ENCODE results near the gene BCAR1. TPM values are rescaled to one million over a fixed set of nuclear protein-coding genes. Genes with fewer than 3 reads are reported as not detected.

BCAR1 gene
- total RNA-seq, 1 experiment from 2014 or later: 95.6 TPM

DNA sequence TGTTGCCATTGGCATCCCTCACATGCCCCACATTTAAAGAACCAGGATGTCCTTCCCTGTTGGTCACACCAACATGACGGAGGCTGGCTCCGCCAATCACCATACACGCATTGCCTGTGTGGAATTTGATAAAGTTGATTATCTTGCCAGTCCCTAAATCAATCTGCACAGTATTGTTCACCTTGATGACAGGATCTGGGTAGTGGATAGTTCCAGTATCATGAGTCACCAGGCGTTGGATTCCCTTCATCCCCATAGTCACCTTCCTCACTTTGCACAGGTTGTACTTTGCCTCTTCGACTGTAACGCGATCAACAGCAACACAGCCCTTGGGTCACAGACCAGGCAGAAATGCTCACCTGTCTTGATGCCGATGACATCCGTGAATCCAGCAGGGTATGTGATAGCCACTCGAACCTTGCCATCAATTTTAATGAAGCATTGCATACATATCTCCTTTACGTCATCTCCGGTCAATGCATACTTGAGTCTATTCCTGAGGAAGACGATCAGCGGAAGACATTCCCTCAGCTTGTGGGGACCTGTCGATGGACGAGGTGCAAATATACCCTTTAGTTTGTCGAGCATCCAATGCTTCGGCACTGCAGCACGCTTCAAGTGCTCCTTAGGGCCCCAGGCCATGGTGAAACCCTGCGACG lies 58.7 kb downstream of the BCAR1 start (continued):
- TF ChIP-seq SMAD3 (CRISPR knock-in tag; IDR thresholded peaks at IDR 0.05; ENCODE audit: borderline replicate concordance) (no peak), NR1H2 (CRISPR knock-in tag; IDR thresholded peaks at IDR 0.05) (no peak), RELA (CRISPR knock-in tag; IDR thresholded peaks at IDR 0.05; ENCODE audit: borderline replicate concordance) (no peak), OVOL2 (CRISPR knock-in tag; IDR thresholded peaks at IDR 0.05; ENCODE audit: borderline replicate concordance) (no peak)
- TF ChIP-seq, protein P1, sequence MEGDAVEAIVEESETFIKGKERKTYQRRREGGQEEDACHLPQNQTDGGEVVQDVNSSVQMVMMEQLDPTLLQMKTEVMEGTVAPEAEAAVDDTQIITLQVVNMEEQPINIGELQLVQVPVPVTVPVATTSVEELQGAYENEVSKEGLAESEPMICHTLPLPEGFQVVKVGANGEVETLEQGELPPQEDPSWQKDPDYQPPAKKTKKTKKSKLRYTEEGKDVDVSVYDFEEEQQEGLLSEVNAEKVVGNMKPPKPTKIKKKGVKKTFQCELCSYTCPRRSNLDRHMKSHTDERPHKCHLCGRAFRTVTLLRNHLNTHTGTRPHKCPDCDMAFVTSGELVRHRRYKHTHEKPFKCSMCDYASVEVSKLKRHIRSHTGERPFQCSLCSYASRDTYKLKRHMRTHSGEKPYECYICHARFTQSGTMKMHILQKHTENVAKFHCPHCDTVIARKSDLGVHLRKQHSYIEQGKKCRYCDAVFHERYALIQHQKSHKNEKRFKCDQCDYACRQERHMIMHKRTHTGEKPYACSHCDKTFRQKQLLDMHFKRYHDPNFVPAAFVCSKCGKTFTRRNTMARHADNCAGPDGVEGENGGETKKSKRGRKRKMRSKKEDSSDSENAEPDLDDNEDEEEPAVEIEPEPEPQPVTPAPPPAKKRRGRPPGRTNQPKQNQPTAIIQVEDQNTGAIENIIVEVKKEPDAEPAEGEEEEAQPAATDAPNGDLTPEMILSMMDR (IDR thresholded peaks at IDR 0.05): no peak
- TF ChIP-seq, protein P2, sequence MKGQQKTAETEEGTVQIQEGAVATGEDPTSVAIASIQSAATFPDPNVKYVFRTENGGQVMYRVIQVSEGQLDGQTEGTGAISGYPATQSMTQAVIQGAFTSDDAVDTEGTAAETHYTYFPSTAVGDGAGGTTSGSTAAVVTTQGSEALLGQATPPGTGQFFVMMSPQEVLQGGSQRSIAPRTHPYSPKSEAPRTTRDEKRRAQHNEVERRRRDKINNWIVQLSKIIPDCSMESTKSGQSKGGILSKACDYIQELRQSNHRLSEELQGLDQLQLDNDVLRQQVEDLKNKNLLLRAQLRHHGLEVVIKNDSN (CRISPR knock-in tag; IDR thresholded peaks at IDR 0.05): no peak
- TF ChIP-seq, protein P3, sequence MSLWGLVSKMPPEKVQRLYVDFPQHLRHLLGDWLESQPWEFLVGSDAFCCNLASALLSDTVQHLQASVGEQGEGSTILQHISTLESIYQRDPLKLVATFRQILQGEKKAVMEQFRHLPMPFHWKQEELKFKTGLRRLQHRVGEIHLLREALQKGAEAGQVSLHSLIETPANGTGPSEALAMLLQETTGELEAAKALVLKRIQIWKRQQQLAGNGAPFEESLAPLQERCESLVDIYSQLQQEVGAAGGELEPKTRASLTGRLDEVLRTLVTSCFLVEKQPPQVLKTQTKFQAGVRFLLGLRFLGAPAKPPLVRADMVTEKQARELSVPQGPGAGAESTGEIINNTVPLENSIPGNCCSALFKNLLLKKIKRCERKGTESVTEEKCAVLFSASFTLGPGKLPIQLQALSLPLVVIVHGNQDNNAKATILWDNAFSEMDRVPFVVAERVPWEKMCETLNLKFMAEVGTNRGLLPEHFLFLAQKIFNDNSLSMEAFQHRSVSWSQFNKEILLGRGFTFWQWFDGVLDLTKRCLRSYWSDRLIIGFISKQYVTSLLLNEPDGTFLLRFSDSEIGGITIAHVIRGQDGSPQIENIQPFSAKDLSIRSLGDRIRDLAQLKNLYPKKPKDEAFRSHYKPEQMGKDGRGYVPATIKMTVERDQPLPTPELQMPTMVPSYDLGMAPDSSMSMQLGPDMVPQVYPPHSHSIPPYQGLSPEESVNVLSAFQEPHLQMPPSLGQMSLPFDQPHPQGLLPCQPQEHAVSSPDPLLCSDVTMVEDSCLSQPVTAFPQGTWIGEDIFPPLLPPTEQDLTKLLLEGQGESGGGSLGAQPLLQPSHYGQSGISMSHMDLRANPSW (CRISPR knock-in tag; conservative IDR thresholded peaks at IDR 0.05; ENCODE audit: low read depth): no peak

DNA sequence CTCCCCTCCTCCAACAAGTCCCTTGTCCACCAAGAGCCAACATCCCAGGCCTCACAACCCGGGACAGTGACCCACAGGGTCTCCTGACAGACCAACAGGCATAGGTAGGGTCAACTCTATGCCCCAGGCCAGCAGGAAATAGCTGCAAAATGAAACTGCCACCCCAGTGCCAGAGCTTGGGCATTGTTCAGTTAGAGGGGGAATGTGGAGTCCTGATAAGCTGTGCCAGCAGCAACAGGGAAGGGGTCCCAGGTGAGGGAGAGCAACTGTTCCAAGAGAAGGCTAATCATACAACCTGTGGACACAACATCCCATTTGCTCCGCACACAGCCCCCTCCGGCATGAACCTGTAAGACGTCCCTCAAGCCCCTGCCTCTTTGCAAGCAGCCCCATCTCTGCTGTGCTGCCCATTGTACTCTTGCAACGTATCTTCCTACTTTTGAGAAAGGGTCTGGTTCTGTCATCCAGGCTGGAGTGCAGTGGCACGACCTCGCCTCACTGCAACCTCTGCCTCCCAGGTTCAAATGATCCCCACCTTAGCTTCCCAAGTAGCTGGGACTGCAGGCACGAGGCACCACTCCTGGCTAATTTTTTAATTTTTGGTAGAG lies 61.7 kb downstream of the BCAR1 start:
- H3K9me3 Mint-ChIP-seq: peaks cover 7% of the 10 kb centered on the region
- H3K4me3 Mint-ChIP-seq: no peak overlapping the region
- TF ChIP-seq ZNF317 (CRISPR knock-in tag; IDR thresholded peaks at IDR 0.05; ENCODE audit: borderline replicate concordance, low read depth) (no peak), MYBL2 (CRISPR knock-in tag; IDR thresholded peaks at IDR 0.05) (no peak), PRRX2 (CRISPR knock-in tag; IDR thresholded peaks at IDR 0.05) (no peak), IRF2 (CRISPR knock-in tag; IDR thresholded peaks at IDR 0.05; ENCODE audit: borderline replicate concordance, low read depth) (no peak), ZNF416 (CRISPR knock-in tag; IDR thresholded peaks at IDR 0.05) (no peak)
- TF ChIP-seq, protein P4, sequence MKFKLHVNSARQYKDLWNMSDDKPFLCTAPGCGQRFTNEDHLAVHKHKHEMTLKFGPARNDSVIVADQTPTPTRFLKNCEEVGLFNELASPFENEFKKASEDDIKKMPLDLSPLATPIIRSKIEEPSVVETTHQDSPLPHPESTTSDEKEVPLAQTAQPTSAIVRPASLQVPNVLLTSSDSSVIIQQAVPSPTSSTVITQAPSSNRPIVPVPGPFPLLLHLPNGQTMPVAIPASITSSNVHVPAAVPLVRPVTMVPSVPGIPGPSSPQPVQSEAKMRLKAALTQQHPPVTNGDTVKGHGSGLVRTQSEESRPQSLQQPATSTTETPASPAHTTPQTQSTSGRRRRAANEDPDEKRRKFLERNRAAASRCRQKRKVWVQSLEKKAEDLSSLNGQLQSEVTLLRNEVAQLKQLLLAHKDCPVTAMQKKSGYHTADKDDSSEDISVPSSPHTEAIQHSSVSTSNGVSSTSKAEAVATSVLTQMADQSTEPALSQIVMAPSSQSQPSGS (CRISPR knock-in tag; IDR thresholded peaks at IDR 0.05; ENCODE audit: borderline replicate concordance, low read depth): no peak
- TF ChIP-seq, protein P5, sequence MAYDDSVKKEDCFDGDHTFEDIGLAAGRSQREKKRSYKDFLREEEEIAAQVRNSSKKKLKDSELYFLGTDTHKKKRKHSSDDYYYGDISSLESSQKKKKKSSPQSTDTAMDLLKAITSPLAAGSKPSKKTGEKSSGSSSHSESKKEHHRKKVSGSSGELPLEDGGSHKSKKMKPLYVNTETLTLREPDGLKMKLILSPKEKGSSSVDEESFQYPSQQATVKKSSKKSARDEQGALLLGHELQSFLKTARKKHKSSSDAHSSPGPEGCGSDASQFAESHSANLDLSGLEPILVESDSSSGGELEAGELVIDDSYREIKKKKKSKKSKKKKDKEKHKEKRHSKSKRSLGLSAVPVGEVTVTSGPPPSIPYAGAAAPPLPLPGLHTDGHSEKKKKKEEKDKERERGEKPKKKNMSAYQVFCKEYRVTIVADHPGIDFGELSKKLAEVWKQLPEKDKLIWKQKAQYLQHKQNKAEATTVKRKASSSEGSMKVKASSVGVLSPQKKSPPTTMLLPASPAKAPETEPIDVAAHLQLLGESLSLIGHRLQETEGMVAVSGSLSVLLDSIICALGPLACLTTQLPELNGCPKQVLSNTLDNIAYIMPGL (CRISPR knock-in tag; IDR thresholded peaks at IDR 0.05): no peak
- no peak overlapping the region for H3K27ac Mint-ChIP-seq
- H3K36me3 Mint-ChIP-seq: no peaks in the 10 kb centered on the region
- no peaks in the 10 kb centered on the region; the same call in 1 of the 2 replicates for H3K27me3 Mint-ChIP-seq (ENCODE audit: low read depth)
- DNase-seq (ENCODE audit: low spot score) (no peak), ATAC-seq (no peak)
- CTCF ChIA-PET: interaction anchor here (1.0 to 2.2 kb wide), 3 partner anchors 8 to 328 kb away, joined by 3 to 6 read pairs (median 4); no protein-coding TSS in a partner anchor
- H3K4me1 Mint-ChIP-seq: no peaks in the 10 kb centered on the region
- POLR2A ChIA-PET: no interaction called here

Data from WTC11 (cell line).